Stimulated activated CD4-positive, alpha-beta T cell treated with anti-CD3 and anti-CD28 coated beads, Interleukin-2, amount 100 ng/mL, for 4 hours (primary cell): ENCODE measurements around the gene GALR1.
"Not testable (repeated sequence)": the region's sequence is repeated elsewhere in the genome, so short reads cannot be mapped to it uniquely, and the experiment has no call there.

Experiments
- DNase-seq: peaks from one replicate; pipeline ENCODE4 v3.0.0-alpha.2; 2020; ENCODE audit warnings: low read depth

GALR1 gene

GRCh38 chr18:77250926-77251729 lies 1.5 kb downstream of the GALR1 start:
- no peak for DNase-seq

- no peak for DNase-seq
These were observed 2.0 kb downstream of the GALR1 start for GRCh38 chr18:77251730-77252050.

DNA sequence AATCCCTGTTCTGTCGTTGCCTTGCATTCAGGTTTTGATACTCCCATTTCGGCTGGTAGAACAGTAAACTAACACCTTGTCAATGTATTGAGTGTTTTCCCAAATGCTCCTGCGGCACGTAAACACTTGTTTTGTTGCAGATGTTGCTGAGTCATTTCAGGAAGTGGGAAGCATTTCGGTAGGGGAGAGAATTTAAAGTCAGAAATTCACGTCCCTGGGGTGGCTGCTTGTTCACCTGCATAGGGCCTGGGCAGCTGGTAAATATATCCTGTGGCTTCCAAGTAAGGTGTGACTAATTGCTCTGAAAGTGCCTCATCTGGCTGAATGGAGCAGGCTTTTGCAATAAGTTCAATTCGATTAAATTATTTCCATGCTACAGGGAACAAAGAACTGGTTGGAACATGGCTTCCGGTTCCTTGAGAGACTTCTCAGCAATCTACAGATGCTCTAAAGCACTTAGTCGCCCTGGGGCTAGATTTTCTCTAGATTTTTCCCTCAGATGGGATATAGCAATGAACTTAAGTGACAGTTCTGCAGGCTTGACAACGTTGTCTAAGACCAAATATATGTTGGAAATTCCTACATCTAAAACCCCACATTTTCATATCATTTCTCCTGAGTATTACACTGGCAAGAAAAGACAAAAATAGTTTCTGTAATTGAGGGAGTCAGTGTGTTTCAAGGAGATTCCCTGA lies 5.2 kb downstream of the GALR1 start:
- DNase-seq: no peak

DNA sequence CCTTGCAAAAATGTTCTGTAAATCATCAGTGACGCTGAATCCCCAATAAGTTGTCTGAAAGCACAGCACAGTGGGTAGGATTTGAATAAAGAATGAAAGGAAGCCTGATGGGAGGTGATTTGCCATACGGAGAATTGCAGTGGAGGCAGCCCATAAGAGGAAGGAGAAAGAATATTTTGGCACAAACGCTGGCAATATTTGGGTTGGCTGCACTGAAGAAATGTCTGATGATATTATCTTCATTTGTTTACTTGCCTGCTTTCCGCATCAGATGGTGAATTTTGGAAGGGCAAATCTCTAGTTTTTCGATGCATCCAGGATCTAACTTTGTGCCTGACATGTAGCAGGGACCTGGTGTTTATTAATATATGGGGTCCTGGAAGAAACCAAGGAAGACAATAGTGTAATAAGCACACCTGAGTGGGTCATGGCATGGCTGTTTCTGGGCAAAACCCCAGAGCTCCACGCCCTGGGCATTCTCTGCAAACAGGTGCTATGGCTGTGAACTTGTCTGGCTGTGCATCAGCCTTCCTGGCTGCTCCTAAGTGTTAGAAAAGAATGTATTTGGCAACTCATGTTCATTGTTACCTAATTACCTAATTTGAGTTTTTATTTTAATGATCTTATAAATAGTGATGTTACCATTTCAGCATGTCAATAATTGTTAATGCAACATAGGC lies 5.9 kb downstream of the GALR1 start:
- no peak for DNase-seq

GRCh38 chr18:77262643-77263465 lies 13.2 kb downstream of the GALR1 start:
- DNase-seq: no peak

- DNase-seq: no peak
These were observed 13.8 kb downstream of the GALR1 start for GRCh38 chr18:77263466-77263763.

DNA sequence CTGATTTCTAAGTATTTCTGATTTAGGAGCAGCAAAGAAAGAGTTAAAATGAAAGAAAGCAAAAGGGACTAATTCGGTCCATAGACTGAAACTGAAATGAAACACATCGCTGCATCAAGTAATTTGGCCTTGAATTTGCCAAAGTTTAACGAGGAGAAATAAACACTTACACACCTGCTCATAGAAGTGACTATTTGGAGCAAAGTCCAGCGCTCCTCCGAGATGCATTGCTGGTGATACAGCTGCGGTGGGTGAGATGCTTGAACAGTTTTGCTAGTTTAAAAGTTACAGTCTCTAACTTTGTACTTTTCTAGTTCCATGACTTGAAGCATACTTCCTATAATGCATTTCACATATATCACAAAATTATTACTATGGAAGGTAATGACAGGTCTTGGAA lies 18.3 kb downstream of the GALR1 start:
- DNase-seq: no peak

- DNase-seq: no peak
These were observed 18.8 kb downstream of the GALR1 start for GRCh38 chr18:77268456-77268855.

DNA sequence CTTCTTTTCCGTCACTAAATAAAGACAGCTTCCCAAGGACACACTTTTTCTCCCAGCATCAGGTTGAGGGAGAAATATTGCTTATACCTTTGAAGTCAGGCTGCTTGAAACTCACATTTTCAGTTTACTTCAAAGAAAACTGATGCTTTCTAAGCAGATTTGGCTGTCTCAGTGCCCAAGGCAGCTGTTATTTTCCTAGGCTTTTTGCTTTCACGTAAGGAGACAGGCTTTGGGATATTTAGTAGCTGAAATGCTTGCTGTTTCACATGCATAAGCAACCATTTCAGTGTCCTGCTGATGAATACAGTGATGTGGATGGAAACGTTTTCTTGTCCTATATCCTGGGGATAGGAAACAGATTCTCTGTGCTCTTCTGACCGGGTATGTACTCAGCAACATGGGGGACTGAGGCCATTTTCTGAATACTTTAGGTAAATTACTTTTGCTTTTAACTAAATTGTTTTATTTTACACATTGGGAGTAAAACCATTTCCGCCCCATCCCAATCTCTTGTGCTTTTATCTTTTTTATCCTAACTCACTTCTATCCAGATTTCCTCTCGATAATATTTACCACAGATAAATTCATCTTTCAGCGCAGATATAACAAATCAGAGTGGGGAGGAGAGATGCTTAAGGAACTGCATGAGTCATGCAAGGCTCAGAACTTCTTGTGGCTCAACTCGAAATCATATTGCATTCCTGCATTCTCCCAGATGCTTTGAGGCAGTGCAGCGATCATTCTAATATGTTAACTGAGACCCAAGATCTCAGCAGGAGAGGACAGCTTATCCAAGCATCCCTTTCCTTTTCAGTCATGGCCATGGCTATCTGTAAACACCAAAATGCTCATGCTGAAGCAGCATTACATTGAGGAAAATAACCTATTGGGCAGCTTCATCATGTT lies 22.2 kb downstream of the GALR1 start:
- no peak for DNase-seq

- DNase-seq: not testable (repeated sequence)
These were observed 41.2 kb downstream of the GALR1 start for GRCh38 chr18:77290841-77291240.

DNA sequence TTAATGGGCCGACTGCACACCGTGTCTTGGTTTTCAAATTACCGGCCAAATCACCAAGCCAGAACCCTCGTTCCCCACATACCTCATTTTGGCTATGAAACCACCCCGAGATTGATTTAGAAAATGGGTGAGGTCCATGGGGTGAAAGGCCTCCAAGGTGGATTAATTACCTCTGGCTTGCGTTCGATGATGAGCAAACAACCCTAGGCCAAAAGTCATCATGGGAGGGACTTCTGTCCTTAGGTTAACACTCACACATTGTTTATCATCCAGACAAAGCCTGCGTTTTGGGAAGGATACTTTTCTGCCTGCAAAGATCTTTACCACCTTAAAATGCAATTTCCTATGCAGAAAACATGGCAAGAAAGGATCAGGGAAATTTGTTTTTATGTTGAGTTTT lies 48.5 kb downstream of the GALR1 start:
- DNase-seq: no peak

DNA sequence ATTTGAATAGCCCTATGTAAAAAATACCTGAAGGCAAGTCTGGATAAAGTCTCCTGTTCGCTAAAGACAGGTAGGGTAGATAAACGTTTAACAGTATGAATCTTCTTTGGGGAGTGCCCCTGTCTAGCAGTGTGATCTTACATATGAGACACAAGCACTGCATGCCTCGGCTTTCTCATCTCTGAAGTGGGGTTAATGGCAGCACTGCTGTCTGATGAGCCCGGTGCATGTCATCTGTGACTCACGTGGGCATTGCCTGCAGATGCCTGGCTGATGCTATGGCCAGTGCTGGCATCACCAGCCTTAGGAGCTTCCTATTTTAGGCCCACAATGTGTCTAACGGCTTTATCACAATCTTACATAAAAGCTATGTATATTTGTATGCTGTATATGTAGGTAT lies 50.1 kb downstream of the GALR1 start:
- no peak for DNase-seq

GRCh38 chr18:77300579-77300978 lies 50.9 kb downstream of the GALR1 start:
- no peak for DNase-seq

DNA sequence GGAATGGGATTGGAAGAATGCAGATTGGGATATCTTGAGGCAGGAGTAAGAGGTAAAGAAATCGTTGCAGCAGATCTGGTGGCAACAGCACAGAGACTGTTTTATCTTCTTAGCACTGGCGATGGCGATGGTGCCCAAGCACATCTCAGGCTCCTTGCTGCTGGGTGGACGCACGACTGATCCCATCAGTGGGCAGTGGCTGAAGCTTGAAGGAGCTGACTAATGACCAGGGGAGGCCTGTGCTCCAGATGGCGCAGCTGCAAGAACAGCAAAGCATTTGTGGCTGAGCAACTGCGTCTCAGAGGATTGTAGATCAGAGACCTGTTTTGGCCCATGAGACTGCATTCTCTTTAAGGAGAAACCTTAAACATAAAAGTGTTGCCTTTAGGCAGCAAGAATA lies 54.6 kb downstream of the GALR1 start:
- DNase-seq: no peak

DNA sequence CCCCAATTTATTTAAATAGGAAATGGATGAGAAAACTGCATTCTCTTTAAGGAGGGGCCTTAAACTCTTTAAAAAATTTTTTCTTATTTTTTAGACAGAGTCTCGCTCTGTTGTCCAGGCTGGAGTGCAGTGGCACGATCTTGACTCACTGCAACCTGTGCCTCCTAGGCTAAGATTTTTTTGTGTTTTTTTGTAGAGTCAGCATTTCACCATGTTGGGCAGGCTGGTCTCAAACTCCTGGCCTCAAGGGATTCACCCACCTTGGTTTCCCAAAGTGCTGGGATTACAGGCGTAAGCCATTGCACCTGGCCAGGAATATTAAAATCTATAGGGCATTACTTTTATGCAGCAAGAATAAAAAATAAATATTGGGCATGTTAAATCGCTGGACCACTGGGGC lies 56.0 kb downstream of the GALR1 start:
- DNase-seq: no peak

GRCh38 chr18:77308216-77308615 lies 58.6 kb downstream of the GALR1 start:
- DNase-seq: no peak

DNA sequence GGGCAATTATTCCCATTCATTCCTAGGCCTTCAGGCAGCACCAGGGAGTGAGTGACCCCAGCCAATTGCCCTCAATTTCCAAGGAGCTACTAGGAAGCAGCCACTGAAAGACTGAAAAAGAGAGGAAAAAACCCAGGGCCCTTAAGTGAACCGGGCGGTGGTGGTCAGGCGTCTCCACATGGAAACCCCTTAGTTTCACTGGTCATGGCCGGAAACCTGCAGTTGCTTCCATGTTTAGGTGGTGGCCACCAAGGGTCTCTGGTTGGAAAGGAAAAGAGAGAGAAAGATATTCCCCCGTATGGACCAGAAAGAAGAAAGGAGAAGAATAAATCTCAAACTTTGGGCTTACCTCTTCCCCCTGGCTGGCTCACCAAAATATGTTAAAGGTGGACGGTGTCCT lies 64.9 kb downstream of the GALR1 start:
- no peak for DNase-seq

- DNase-seq: no peak
These were observed 65.3 kb downstream of the GALR1 start for GRCh38 chr18:77314952-77315351.

- no peak for DNase-seq
These were observed 66.4 kb downstream of the GALR1 start for GRCh38 chr18:77316008-77316407.

GRCh38 chr18:77316641-77317040 lies 67.0 kb downstream of the GALR1 start:
- DNase-seq: no peak

GRCh38 chr18:77320971-77321559 lies 71.4 kb downstream of the GALR1 start:
- no peak for DNase-seq
